T-helper 1 cell (primary cell): ENCODE results near the gene PEX7.
A peak's percentile ranks its signal among the peaks of the same experiment; 100 is the strongest.
"Not testable (repeated sequence)": the region's sequence is repeated elsewhere in the genome, so short reads cannot be mapped to it uniquely, and the experiment has no call there.

Experiments
- DNase-seq, 5 donors: peaks; one replicate each; pipeline ENCODE4 v3.0.0-alpha.2; 2012 to 2020

PEX7 gene

GRCh38 chr6:136914947-136915346 is 92.6 kb downstream of the PEX7 start:
- DNase-seq: no peak

- DNase-seq: no peak
Observed at GRCh38 chr6:136918706-136919105, 96.3 kb downstream of the PEX7 start.

GRCh38 chr6:136920216-136920615 is 97.8 kb downstream of the PEX7 start:
- no peak for DNase-seq

DNA sequence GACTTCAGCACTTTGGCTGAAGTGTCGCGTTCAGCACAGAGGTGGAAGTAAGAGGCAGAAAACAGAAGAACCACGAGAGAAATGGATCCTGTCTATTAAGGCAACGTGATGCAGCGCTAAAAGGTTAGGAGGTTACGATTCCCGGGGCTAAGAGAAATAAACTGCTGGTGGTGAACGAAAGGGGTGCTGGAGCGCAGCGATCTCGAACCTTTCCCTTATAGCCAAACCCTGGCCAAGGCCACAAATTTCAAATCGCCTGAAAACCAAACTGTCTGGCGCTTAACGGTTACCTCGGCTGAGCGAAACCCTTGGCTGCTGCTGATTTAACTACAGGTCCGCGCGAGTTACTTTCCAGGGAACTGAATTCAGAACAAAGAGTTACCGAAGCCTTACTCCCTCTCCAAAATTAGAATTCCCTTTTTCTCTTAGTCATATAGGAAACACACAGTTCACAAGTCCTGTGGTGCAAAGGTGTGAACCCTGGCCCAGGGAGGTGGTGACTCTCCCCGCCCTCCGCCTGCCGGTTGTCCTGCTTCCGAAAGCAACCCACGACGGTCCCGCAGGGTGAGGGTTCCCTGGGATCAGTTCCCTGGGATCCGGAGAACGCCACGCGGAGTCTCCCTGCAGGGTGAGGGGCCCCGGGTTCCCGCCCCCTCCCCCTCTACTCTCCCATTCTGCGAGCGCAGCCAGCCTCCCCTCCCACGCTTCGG is 98.4 kb downstream of the PEX7 start:
- DNase-seq: no peak

DNA sequence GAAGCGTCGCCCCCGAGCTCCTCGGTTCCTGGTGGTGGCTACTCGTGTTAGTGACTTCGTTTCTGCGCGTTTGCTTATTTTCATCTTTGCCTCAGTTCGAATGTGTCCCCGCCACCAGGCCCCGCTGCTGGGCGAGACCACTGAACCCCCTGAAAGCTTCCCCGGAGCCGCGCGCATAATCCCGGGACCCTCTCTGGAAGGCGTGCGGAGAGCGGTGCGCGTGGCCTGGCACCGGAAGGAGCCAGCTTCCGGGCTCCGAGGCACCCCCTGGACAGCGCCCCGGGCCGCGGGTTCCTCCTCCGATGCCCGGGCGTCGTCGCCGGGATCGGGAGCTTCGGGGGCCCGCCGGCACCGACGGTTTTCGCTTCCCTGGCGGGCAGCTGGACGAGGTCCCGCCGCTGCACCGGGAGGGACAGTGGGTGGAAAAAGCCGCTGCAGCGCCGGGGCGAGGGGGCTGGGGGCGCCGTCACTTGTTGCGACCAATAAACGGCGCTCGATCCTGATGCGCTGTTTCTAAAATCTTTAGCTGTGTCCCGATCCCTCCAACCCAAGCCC is 99.1 kb downstream of the PEX7 start:
- DNase-seq: no peak

DNA sequence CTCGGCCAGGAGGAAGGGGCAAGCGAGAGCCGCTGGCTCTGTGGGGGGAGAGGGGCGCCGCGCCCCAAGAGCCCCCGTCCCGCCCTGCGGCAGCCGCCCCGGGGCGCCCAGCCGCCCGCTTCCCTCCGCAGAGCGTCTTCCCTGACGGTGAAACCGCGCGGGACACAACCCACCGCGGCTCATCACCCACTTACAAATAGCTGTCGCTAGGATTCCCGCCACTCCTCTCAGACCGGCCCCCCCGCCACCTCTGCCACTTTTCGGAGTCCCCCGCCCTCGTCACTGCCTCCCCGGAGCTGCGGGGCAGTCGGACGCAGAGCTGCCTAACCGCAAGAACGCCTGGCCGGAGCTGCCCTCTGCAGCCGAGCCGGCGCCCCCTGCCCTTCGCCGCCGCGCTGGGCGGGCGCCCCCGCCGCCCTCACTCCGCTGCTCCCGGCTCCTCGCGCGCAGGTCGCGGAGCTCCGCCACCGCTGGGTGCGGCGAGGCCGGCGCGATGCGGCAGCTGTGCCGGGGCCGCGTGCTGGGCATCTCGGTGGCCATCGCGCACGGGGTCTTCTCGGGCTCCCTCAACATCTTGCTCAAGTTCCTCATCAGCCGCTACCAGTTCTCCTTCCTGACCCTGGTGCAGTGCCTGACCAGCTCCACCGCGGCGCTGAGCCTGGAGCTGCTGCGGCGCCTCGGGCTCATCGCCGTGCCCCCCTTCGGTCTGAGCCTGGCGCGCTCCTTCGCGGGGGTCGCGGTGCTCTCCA is 99.7 kb downstream of the PEX7 start, which contains the start of gene SLC35D3:
SLC35D3 (plus strand) TSS at position 366 of the 749 bp plus-strand sequence; CDS start at position 494, 128 bp downstream.
- DNase-seq: no peak

- DNase-seq: peak in 1 of 5 donors; percentile 23
Observed at GRCh38 chr6:136922685-136923006, 100.3 kb downstream of the PEX7 start.

GRCh38 chr6:136923116-136923953 is 100.9 kb downstream of the PEX7 start:
- peak in 1 of 5 donors; percentile 21 for DNase-seq

DNA sequence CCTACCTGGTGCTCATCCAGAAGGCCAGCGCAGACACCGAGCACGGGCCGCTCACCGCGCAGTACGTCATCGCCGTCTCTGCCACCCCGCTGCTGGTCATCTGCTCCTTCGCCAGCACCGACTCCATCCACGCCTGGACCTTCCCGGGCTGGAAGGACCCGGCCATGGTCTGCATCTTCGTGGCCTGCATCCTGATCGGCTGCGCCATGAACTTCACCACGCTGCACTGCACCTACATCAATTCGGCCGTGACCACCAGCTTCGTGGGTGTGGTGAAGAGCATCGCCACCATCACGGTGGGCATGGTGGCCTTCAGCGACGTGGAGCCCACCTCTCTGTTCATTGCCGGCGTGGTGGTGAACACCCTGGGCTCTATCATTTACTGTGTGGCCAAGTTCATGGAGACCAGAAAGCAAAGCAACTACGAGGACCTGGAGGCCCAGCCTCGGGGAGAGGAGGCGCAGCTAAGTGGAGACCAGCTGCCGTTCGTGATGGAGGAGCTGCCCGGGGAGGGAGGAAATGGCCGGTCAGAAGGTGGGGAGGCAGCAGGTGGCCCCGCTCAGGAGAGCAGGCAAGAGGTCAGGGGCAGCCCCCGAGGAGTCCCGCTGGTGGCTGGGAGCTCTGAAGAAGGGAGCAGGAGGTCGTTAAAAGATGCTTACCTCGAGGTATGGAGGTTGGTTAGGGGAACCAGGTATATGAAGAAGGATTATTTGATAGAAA is 101.7 kb downstream of the PEX7 start:
- no peak for DNase-seq

DNA sequence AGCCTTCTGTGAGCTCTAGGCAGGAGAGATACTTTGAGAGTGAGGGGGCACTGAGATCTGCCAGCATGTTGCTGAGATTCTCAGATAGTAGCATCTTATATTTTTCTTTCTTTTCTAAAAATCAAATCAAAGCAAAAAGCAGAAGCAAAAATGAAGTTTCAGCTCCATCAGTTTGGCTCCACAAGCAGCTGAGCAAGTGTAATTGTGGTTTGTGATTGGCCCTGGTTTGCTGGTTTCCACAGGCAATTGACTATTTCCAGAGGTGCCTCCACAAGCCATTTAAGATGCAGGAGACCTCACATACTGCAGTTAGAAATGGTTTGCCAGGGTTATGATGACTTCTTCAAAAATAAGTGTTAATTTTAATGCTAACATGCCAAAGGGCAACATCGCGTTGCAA is 104.0 kb downstream of the PEX7 start:
- no peak for DNase-seq

GRCh38 chr6:136927292-136927691 is 104.9 kb downstream of the PEX7 start:
- peak in 1 of 5 donors; percentile 35 for DNase-seq

DNA sequence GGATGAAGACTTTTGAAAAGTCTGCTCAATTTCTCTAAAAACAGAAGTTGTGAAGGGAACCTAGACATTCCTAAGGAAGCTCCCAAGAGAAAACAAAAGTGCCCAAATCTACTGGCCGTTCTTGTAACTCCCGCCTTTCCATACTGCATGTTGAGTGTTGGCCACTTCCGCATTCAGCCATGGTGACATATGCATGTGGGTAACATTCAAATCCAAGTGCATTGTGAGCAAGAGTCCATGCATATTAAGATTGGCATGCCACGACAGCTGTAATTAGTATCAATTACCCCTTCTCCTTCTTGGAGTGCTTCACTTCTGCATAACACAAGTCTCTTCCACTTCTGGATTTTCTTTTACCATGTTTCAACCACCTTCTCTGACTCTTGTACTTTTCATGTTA is 108.1 kb downstream of the PEX7 start:
- DNase-seq: no peak

- DNase-seq: no peak
Observed at GRCh38 chr6:136932599-136932998, 110.2 kb downstream of the PEX7 start.

DNA sequence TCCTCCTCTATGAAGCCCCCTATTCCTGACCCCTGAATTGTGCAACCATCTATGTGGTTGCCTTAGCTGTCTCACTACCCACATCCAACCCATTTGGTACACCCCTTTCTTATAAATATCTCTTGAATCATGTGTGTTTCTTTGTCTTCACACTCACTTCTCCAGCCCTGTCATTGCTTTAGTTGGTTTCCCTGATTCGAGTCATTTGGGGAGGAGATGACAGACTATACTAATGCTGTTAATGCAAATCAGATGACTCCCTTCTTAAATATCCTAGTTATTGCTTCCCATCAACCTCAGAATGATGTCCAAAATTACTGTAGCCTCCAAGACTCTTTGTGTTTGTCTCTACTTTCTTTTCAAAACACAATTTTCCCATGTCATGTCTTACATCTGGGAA is 122.7 kb downstream of the PEX7 start:
- DNase-seq: no peak

- no peak for DNase-seq
Observed at GRCh38 chr6:136945711-136946121, 123.3 kb downstream of the PEX7 start.

DNA sequence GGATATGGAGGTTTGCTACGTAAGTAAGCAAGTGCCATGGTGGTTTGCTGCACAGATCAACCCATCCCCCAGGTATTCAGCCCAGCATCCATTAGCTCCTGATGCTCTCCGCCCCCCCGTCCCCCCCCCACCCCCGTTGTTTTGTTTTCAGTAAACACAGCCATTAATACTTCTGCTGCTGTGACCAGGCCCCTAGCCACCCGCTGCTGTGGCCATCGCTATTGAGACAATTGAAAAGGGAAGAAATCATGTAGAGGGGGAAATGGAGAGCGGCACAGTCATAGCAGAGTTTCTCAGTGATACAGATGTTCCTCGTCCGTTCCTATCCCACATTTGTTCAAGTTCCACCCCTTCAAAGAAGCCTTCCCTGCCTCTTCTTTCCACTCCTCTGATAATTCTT is 124.6 kb downstream of the PEX7 start:
- no peak for DNase-seq

- not testable (repeated sequence) for DNase-seq
Observed at GRCh38 chr6:136949957-136950356, 127.6 kb downstream of the PEX7 start.

DNA sequence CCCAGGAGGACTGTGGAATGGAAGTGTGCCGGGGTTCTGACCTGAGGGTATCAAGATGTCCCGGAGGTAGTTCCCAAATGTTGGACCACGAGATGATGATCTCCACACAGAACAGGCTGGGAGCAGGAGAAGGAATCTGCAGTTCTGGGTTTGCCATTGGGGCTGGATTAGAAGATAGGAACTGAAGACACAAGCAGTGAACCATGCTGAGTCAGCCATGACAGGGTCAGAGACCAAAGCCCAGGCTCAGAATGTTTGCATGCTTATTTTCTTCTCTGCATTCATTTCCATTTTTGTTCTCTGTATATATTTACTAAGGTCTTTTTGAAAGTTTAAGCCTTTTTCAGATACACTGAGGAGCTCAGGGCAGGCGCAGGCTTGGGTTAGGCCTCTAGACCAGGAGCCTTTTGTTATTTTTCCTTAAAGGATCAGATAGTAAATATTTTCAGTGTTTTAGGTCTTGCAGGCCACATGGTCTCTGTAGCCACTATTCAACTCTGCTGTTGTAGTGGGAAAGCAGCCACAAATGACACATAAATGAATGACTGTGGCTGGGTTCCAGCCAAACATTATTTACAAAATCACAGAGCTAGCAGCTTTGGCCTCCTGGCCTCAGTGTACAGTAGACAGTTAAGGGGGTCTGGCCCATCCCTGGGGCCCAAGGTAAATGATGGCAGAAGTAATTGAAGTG is 128.2 kb downstream of the PEX7 start:
- no peak for DNase-seq

DNA sequence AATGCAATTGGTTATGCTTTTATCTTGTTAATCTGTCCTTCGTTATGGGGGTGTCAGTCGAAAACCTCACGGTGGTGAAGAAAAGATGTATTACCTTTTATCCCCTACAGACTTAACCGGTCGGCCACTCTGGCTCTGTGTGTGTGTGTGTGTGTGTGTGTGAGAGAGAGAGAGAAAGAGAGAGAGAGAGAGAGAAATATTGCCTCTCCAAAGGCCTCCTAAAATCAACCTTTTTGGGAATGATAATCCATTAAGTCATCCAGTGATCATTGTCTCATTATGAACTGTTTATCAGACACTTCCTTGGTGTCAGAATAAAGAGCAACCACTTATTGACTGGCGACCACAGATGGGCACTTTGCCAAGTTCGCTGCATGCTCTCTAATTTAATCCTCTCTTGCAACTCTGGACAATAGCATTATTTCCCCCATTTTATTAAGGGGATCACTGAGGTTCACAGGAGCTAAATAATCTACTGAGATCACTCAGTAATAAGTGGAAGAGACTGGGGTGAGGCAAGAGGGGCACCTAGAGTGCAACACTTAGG is 130.4 kb downstream of the PEX7 start:
- DNase-seq: no peak

DNA sequence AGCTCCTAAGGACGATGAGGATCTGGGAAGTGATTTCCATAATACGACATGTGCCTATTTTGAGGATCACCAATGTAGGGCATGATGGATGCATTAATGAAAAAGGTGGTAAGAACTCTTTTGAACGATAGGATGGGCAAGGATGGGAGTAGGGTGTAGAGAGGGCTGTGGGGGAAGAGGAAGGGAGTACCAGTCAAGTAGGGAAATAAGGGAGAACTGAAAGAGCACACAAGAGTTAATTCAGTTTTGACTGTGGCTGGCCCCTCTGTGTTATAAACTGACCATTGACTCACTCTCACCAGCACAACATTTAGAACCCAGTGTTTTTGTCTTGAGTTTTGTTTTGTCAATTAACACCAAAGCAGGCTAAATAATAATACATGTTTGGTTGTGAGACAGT is 132.7 kb downstream of the PEX7 start:
- no peak for DNase-seq
